Stimulated activated CD8-positive, alpha-beta memory T cell treated with anti-CD3 and anti-CD28 coated beads, Interleukin-7, amount 100 ng/mL, for 24 hours (primary cell): ENCODE measurements around the gene ODAD4.

Source experiments
- DNase-seq: peaks from one replicate; pipeline ENCODE4 v3.0.0-alpha.2; 2020; ENCODE audit warnings: low read depth

The ODAD4 gene

DNA sequence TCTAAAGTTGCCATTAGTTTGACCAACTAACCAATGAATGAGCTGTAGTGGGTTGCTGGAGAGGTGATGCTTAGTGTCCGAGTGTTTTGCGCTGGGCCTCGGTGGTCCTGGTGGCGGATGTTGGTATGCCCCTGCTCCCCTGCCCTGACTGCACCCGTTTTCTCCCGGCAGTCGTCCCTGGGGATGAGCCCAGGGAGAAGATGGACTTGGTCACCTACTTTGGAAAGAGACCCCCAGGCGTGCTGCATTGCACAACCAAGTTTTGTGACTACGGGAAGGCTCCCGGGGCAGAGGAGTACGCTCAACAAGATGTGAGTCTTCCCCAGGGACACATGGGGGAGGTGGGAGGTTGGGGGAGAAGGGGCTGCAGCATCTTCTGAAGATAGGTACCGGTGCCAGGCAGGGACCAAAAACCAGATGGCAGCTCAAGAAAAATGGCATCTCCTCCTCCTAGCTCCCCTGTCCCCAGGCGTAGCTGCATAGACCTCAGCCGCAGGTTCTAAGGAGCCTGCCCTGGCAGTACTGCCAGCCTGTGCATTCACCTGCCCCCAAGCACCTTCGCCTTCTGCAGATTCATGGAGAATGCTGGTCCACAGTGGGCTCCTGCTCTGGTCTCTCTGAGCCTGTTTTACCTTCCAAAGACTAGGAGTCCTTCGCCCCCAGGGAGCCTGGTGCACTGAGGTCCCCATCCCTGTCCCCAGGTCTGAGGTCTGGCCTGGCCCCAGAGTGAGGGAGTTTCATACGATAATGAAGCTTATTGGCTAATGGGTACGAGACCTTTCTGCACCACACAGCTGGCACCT lies 41.5 kb downstream of the ODAD4 start:
- DNase-seq: no peak

- no peak for DNase-seq
Observed at GRCh38 chr17:41972571-41973407, 42.4 kb downstream of the ODAD4 start.

DNA sequence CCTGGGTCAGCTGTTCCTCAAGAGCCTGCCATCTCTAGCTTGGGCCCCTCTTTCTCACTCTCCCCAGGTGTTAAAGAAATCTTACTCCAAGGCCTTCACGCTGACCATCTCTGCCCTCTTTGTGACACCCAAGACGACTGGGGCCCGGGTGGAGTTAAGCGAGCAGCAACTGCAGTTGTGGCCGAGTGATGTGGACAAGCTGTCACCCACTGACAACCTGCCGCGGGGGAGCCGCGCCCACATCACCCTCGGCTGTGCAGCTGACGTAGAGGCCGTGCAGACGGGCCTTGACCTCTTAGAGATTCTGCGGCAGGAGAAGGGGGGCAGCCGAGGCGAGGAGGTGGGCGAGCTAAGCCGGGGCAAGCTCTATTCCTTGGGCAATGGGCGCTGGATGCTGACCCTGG lies 43.0 kb downstream of the ODAD4 start:
- no peak for DNase-seq

GRCh38 chr17:41974031-41974430 lies 43.6 kb downstream of the ODAD4 start:
- no peak for DNase-seq

DNA sequence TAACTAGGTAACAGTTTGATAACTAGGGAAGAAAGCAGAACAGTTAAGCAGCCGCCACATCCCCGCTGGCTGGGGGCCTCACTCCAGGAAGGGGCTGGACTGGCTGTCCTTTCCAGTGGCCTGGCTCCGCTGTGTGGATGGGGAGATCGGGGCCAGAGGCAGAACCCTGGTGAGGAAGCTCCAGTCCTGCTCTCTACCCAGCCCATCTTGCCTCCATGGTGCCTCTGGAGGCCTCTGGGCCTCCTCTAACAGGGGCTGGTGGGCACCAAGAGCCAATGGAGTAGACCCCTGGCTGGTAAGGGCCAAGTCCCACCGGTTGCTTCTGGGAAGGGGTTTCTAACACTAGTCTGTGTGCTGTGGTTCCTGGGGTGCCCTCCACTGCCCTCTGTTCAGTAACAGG lies 44.2 kb downstream of the ODAD4 start:
- DNase-seq: no peak

DNA sequence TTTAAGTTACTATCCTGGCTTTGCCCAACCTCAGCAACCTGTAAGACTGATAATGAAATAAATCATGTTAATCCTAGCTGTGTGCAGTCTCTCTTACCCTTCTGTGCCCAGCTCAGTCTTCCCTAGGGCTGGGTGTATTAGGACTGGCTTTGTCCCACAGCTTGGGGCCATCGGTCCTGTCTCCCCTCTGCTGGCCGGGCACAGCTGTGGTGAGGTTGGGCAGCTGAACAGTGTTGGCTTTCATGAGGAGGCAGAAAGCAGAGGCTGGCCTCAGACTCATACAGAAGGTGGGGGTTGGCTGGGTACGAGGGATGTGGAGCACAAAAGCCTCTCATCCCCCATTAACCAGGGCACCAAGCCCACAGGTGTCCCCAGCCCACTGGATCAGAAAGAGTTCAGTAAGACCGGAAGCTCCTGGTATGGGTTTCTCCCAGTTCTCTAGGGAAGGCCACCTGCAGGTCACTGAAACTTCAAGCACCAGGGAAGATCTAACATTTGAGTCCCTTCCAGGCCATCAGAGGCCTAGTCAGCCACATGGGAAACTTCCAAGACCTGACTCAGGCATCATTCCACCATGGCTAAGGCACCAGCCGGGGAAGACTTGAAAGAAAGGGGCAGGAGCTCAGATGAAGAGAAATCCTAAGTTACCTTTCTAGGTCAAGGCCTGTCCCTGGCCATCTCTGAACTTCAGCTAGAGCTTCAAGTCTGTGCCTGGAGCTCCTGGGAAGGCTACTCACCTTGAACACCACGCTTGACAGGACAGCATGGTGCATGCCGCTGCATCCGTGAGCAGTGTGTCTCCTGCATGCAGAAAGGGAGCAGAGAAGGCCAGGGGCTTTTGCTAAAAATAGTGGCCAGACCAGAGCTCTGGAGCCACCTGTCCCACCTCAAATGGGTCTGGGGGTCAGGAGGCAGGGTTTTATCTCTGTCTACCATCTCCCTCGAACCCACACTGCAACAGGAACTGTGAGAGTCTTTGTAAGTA lies 45.0 kb downstream of the ODAD4 start:
- no peak for DNase-seq

DNA sequence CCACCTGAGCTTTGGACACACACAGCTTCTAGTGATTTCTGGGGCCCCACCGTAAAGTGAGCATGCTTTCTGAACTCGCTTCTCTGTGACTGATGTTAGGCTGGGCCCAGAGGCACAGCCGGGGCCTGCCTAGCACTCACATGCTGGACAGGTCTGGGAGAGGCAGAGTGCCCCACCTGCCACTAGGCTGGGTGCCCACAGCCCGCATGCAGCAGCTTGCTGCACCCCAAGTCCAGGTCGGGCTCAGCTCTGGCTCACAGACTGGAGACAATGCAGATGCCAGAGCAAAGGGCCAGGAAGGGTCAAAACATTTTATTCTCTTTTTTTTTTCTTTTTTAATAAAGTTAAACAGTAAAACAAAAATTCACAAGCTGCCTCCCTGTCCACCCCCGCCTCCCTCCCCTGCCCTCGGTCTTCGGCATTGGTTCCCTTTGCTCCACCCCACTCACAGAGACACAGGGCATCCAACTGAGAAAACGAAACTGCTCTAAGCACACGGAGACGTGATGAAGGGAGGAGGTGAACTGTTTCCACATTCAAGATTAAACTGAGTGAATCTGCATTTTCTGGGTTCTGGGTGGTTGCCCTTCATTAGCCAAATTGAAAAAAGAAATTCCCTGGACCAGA lies 45.8 kb downstream of the ODAD4 start:
- no peak for DNase-seq

DNA sequence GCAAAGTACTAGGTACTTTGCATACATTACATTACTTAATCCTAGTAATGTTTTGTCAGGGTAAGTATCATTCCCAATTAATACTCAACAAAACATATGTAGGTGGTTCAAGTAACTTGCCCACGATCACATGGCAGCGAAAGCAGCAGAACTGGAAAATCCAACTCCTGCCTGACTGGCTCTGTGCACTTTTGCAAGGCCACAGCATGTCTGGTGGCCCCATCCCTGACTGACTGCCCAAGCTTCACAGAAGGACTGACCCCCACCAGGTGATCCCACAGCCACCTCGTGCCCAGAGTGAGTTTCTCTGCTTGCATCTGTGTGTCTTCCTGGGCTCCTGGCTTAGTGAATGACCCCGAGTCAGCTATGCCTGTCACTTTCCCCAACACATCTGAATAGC lies 47.6 kb downstream of the ODAD4 start:
- DNase-seq: no peak

DNA sequence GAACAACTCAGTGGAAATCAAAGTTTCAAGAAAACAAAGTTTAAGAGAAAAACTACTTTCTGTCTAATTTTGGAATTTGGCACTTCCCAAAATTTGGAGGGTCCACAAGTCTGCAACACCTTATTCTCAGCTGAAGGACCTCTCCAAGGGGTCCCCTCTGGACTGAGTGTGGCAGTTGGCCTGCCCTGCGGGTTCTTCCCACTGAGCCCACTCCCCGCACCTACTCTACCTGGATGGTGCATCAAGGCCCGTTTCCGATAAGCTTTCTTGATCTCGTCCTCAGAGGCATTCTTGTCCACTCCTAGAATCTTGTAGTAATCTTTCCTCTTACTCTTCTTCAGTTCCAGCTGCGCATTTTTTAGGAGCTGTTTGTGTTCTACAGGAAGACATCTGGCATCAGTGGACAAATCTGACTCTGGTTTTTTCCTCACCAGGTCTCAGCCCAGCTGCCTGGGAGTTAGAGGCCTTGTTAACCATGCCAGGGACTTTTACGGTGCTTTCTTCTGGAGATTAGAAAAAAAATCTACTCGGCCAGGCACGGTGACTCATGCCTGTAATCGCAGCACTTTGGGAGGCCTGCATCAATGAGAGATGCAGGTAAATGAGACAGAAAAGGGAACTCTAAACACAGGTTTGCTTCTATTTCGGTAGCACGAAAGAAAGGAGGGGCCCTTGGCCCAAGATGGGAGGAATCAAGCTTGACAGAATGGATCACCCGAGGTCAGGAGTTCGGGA lies 51.8 kb downstream of the ODAD4 start:
- DNase-seq: no peak

DNA sequence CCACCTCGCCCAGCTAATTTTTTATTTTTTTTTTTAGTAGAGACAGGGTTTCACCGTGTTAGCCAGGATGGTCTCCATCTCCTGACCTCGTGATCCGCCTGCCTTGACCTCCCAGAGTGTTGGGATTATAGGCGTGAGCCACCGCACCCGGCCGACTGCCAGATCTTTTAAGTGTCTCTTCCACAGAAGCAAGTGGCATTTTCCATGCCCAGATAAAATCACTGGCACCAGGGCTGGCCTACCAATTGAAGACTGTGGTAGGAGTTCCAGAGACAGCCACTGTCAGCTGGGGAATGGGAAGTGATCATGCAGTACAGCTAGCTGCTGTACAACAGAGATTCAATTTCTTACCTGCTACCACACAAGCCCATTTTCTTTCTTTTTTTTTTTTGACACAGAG lies 54.0 kb downstream of the ODAD4 start:
- DNase-seq: no peak

GRCh38 chr17:41985919-41986318 lies 55.5 kb downstream of the ODAD4 start:
- no peak for DNase-seq

GRCh38 chr17:41986634-41987033 lies 56.2 kb downstream of the ODAD4 start:
- no peak for DNase-seq

DNA sequence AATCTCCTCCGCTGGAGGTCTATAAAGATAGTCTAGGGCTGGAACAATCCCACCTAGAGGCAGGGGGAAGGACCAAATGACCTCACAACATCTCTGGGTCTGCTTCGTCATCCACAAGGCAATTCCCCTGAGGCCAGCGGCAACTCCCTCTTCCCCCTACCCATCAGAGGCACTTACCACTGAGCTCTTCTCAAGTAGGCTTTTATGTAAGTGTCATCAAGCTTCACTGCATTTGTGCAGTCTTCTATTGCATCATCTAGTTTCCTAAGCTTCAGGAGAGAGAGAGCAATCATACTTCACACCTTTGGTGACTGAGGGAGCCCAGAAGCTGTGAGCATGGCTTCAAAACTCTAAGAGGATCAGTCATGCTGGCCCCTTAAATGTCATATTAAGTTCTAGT lies 57.2 kb downstream of the ODAD4 start:
- DNase-seq: no peak

DNA sequence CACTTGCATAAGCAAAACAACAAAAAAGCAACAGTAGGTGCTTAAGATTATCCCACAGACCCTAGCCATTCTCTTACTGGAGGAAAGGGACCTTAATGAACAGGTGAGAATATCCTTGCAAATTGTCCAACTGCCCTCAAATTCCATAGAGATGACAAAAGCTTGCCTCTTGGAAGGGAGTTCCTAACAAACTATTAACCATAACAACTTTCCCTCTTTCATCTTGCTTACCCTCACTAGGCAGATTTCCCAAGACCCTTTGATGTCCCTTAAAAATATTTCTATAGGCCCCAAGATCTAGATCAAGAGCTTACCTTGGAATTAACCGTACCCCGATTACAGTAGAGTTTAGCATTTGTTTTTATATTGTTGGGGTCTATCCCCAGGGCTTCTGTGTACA lies 58.0 kb downstream of the ODAD4 start:
- no peak for DNase-seq

GRCh38 chr17:41989702-41990419 lies 59.4 kb downstream of the ODAD4 start:
- no peak for DNase-seq

DNA sequence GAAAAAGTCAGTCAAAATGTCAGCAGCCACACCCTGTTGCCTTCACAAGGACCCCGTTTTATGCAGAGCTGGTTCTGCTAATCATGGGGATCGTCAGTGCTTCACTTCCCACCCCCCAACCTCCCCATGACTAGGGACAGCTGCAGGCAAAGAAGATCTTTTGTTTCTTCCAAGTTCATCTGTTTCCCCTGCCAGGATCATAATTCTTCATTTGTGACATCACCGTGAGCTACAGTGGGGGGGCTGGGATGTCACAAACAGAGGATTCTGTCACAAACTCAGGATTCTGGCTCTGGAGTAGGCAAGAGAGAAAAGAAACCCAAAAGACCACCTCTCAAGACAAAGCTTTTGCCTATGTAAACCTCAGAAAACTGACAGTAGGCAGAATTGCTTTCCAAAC lies 62.2 kb downstream of the ODAD4 start:
- no peak for DNase-seq

GRCh38 chr17:41996855-41997164 lies 66.4 kb downstream of the ODAD4 start:
- DNase-seq: no peak

- DNase-seq: no peak
Observed at GRCh38 chr17:41998497-41998896, 68.1 kb downstream of the ODAD4 start.

- no peak for DNase-seq
Observed at GRCh38 chr17:42000413-42001133, 70.2 kb downstream of the ODAD4 start.

DNA sequence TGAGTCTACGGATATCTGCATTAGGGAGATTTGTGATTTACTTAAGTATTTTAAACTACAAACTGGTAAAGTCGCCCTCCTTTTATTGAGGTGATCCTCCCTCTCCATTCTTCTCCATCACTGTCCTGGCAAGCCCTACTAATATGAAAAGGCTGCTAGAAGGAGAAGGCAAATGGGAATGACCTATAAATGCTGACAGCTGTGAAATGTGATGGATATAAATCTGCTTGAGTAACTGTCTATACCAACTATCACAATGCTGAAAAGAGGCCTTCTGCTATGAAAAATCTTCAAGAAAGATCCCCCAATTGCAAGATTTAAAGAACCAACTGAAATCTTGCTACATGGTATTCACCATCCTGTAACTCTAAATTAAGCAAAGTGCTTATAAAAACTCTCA lies 71.3 kb downstream of the ODAD4 start:
- no peak for DNase-seq
